PFSK-1 (cell line): ENCODE measurements around the gene MOV10L1.

Source experiments
- POLR2AphosphoS5 ChIP-seq: IDR thresholded peaks from 2 replicates; pipeline ENCODE4 v1.6.1; 2012; ENCODE audit warnings: low read depth, mild to moderate bottlenecking, control low read depth, low read length, moderate library complexity
- SIN3A ChIP-seq: IDR thresholded peaks from 2 replicates; pipeline ENCODE4 v1.6.1; 2012; ENCODE audit warnings: mild to moderate bottlenecking, low read length, moderate library complexity, borderline replicate concordance; ENCODE audit not compliant: insufficient read depth

- no peak for TF ChIP-seq SIN3A
- no peak for TF ChIP-seq POLR2AphosphoS5
These were observed 26.0 kb upstream of the MOV10L1 start for GRCh38 chr22:50063589-50064393.
